SK-N-MC (cell line): ENCODE data around the gene CACNA2D1.
A peak's percentile ranks its signal among the peaks of the same experiment; 100 is the strongest.

Source experiments
- DNase-seq: peaks from one replicate; pipeline ENCODE4 v3.0.0-alpha.2; 2011; ENCODE audit warnings: low read depth, low spot score
- H3K27ac ChIP-seq: fragments of 200-600 bp; sonication (generic); 2 replicates; pipeline ENCODE4 v1.5.1; 2016; ENCODE audit warnings: mixed run types
- H3K36me3 ChIP-seq: fragments of 200-600 bp; sonication (generic); 2 replicates; pipeline ENCODE4 v1.6.1; 2017; ENCODE audit warnings: antibody characterized with exemption, low read length, mixed read lengths; ENCODE audit not compliant: insufficient read depth
- H3K4me3 ChIP-seq: fragments of 200-600 bp; sonication (generic); 2 replicates; pipeline ENCODE4 v1.5.1; 2016
- H3K9ac ChIP-seq: fragments of 200-600 bp; sonication (generic); 2 replicates; pipeline ENCODE4 v1.8.0; 2017; ENCODE audit warnings: mixed run types, mixed read lengths; ENCODE audit not compliant: insufficient read length
- H3K9me3 ChIP-seq: fragments of 200-600 bp; sonication (generic); 2 replicates; pipeline ENCODE4 v1.6.1; 2017; ENCODE audit warnings: low read depth, mild to moderate bottlenecking, antibody characterized with exemption, low read length, moderate library complexity, mixed read lengths
- EZH2 ChIP-seq: fragments of 200-600 bp; sonication (generic); IDR thresholded peaks from one replicate; pipeline ENCODE4 v1.6.1; 2017; ENCODE audit warnings: antibody characterized with exemption
- FOXP2 ChIP-seq: optimal IDR thresholded peaks from 2 replicates; pipeline ENCODE3; 2011; ENCODE audit warnings: mild to moderate bottlenecking, moderate library complexity; ENCODE audit not compliant: insufficient read depth; ENCODE audit errors: extremely low read length, control extremely low read depth
- POLR2AphosphoS5 ChIP-seq: IDR thresholded peaks from 2 replicates; pipeline ENCODE4 v1.6.1; 2012; ENCODE audit warnings: mild to moderate bottlenecking, low read depth, low read length, borderline replicate concordance

The CACNA2D1 gene

DNA sequence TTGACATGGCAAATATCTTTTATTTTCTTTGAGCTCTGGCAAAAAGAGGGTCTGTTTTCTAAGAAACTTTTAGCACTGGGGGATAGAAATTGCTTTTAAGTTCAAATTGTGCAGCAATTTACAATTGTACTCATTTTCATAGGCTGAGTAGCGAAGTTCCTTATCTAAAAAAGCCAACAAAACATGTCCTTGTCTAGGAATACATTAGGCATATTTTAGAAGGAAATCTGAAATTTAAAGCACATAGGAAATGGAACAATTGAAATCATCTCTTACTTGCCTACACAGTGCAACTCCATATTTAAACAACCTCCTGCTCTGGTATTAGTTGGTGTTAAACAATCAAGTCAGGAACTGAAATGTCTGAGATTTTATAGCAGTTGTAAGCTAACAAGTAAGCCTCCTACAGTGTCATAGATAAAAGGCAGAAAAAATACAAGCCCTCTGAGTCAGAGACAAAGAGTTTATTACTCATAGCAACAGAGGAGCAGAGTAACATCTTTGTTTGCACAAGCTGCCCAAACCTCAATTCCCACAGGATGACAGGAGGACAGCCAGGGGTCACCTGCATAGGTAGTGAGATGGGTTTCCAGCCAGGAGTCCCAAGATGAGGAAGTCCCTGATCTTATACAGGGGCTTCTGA is 393.6 kb downstream of the CACNA2D1 start:
- no peaks in the 10 kb centered on the region for H3K9me3 ChIP-seq
- no peak for TF ChIP-seq POLR2AphosphoS5
- TF ChIP-seq EZH2 = no peak
- peak overlapping the region; percentile 39; the same call in 1 of the 2 replicates for H3K4me3 ChIP-seq
- no peaks in the 10 kb centered on the region for H3K36me3 ChIP-seq
- H3K27ac ChIP-seq = peak overlapping the region; percentile 92
- DNase-seq = no peak
- no peak overlapping the region for H3K9ac ChIP-seq

DNA sequence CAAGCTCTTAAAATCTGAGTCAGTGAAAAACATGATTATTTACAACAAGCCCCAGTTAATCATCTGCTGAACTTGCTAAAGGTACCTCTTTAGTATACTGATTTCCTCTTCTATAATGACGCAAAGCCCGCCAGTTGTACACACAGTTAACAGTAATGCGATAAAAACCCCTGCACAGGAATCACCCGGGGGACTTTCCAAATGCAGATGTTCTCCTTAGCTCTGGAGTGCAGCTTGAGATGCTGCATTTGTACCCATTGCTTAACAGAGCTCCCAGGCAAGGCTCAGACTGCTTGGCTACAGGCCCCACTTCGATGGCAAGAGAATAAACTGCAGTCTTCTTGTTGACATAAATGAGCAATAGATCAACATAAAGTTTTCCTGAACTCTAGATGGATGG is 394.1 kb downstream of the CACNA2D1 start:
- Histone ChIP-seq H3K9me3 (no peaks in the 10 kb centered on the region), H3K36me3 (no peaks in the 10 kb centered on the region), H3K4me3 (peak overlapping the region; percentile 39), H3K27ac (peak overlapping the region; percentile 92), H3K9ac (peak overlapping the region; percentile 35)
- DNase-seq = peak; percentile 52
- peak; percentile 20; the same call in 1 of the 2 replicates for TF ChIP-seq POLR2AphosphoS5
- TF ChIP-seq EZH2 = no peak
- no peak for TF ChIP-seq FOXP2

DNA sequence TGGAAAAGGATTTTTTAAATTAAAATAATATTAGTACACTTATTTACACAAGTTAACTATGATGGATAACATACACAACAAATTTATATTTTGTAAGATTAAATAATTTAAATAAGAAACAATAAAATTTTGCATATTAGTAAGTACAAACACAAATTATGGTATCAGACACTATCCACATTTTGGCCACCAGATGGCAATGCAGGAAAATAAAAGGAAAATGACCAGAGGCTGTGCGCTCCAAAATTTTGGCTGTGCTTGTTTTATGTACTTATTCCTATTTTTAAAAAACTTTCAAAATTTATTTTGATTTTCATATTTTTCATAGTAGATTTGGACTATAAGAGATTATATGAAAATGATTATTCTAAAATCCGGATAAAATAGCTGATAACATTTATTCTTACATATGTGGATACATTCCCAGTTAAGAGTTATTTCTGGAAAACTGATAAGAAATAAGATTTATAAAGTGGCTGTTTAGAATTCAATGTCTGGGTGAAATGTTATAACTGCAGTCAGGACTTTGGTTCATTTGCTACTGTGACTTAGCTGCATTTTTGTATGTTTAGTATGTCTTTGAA is 399.0 kb downstream of the CACNA2D1 start:
- peak; percentile 57 for DNase-seq
- no peaks in the 10 kb centered on the region for H3K9me3 ChIP-seq
- no peak overlapping the region for H3K4me3 ChIP-seq
- H3K36me3 ChIP-seq = no peaks in the 10 kb centered on the region
- TF ChIP-seq POLR2AphosphoS5 = no peak
- no peak for TF ChIP-seq EZH2
- TF ChIP-seq FOXP2 = no peak
- peak overlapping the region; percentile 71; the same call in 1 of the 2 replicates for H3K27ac ChIP-seq
- no peak overlapping the region for H3K9ac ChIP-seq

GRCh38 chr7:82039621-82040020 is 404.0 kb downstream of the CACNA2D1 start:
- Histone ChIP-seq H3K36me3 (no peaks in the 10 kb centered on the region), H3K4me3 (no peak overlapping the region), H3K27ac (no peak overlapping the region), H3K9ac (no peak overlapping the region), H3K9me3 (no peaks in the 10 kb centered on the region)
- TF ChIP-seq FOXP2 = no peak
- TF ChIP-seq EZH2 = no peak
- no peak for TF ChIP-seq POLR2AphosphoS5
- DNase-seq = no peak

- Histone ChIP-seq H3K9me3 (no peaks in the 10 kb centered on the region), H3K4me3 (no peak overlapping the region), H3K36me3 (no peaks in the 10 kb centered on the region), H3K9ac (no peak overlapping the region), H3K27ac (no peak overlapping the region)
- TF ChIP-seq EZH2 = no peak
- no peak for TF ChIP-seq POLR2AphosphoS5
- TF ChIP-seq FOXP2 = no peak
- no peak for DNase-seq
These were observed 407.3 kb downstream of the CACNA2D1 start for GRCh38 chr7:82036146-82036886.

DNA sequence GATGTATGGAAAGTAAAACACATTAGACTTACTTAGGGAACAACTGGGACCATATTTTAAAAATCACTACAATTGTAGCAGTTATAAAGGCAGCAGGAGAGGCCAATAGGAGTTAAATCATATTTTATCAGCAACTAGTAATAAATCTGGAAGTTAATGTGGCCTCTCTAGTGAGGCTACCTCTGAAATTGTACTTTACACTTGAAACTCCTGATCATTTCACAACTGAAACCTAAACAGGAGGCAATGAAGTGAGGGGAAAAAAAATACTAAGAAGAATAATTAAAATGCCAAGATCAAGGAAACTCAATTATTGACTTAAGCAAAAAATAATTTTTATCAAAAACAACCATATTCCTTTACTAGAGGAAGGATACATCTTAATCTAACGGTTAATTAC is 408.1 kb downstream of the CACNA2D1 start:
- no peak overlapping the region for H3K4me3 ChIP-seq
- no peak overlapping the region for H3K9ac ChIP-seq
- H3K27ac ChIP-seq = no peak overlapping the region
- TF ChIP-seq POLR2AphosphoS5 (no peak), EZH2 (no peak)
- H3K9me3 ChIP-seq = no peaks in the 10 kb centered on the region
- H3K36me3 ChIP-seq = no peaks in the 10 kb centered on the region
- DNase-seq = no peak

DNA sequence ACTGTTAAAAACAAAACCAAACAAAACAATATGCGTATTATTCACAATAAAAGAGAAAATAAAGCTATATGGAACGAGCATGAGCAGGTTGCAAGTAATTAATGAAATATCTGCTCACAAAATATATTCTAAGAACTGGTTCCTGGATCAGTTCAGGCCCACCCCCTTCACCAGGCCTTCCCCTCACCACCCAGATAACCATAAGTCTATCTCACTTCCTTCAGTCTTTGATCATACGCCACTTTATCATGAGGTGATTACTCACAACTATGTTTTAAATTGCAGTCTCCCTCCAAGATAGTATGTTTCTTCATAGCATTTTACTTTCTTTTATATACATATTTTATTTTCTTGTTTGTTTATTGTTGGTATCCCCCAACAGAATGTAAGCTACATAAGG is 410.7 kb downstream of the CACNA2D1 start:
- no peak overlapping the region for H3K27ac ChIP-seq
- H3K9ac ChIP-seq = no peak overlapping the region
- H3K4me3 ChIP-seq = no peak overlapping the region
- DNase-seq = no peak
- TF ChIP-seq EZH2 = no peak
- TF ChIP-seq FOXP2 = no peak
- TF ChIP-seq POLR2AphosphoS5 = no peak
- no peaks in the 10 kb centered on the region for H3K36me3 ChIP-seq
- H3K9me3 ChIP-seq = no peaks in the 10 kb centered on the region

DNA sequence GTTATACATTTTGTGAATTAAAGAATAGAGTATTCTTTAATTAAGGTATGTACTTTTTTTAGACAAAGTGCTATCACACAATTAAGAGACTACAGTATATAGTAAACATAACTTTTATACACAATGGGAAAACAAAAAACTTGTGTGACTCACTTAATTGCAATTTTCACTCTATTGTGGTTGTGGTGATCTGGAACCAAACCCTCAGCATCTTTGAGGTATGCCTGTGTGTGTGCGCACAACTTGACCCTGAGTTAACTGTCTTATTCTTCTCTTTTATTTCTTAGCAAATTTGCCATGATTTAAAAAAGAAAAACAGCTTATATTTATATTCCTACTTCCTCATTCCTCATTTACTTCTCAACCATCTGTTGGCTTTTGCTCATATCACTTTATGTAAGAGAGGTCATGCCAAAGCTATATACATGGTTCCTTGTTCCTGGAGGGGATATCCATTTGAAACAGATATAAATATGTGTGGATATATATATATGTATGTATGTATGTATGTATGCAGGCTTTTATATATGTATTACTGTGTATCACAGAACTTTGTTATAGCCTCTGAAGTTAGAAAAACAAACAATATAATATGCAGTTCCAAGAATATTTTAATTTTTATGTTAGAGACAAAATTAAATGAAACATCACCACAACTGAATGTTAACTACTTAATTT is 414.2 kb downstream of the CACNA2D1 start:
- Histone ChIP-seq H3K9me3 (no peaks in the 10 kb centered on the region), H3K36me3 (no peaks in the 10 kb centered on the region), H3K27ac (no peak overlapping the region), H3K9ac (no peak overlapping the region), H3K4me3 (no peak overlapping the region)
- DNase-seq = no peak
- TF ChIP-seq EZH2 = no peak
- TF ChIP-seq FOXP2 = no peak
- TF ChIP-seq POLR2AphosphoS5 = no peak
